NCI-H345 treated with DMSO at 0.1 percent for 48 hours (cell line): ENCODE data around the gene CHAF1B.
A peak's percentile ranks its signal among the peaks of the same experiment; 100 is the strongest.

Source experiments
- DNase-seq: peaks from one replicate; lab custom pipeline; 2025; ENCODE audit not compliant: unreplicated experiment; lab: John Stamatoyannopoulos, UW

Gene CHAF1B

GRCh38 chr21:36425286-36425685, 40.1 kb downstream of the CHAF1B start:
- DNase-seq, result no peak

GRCh38 chr21:36427502-36427901, 42.3 kb downstream of the CHAF1B start:
- DNase-seq, result no peak

GRCh38 chr21:36428761-36429432, 43.7 kb downstream of the CHAF1B start:
- no peak for DNase-seq

GRCh38 chr21:36429947-36430546, 44.9 kb downstream of the CHAF1B start:
- no peak for DNase-seq

GRCh38 chr21:36430841-36431240, 45.6 kb downstream of the CHAF1B start:
- DNase-seq, result no peak

GRCh38 chr21:36431252-36431651, 46.1 kb downstream of the CHAF1B start:
- no peak for DNase-seq

GRCh38 chr21:36433059-36433709, 48.0 kb downstream of the CHAF1B start:
- DNase-seq, result no peak

- no peak for DNase-seq
These were observed 49.0 kb downstream of the CHAF1B start for GRCh38 chr21:36434144-36434543.

GRCh38 chr21:36436829-36437744, 51.9 kb downstream of the CHAF1B start:
- no peak for DNase-seq

- DNase-seq, result no peak
These were observed 52.5 kb downstream of the CHAF1B start for GRCh38 chr21:36437745-36438128.

GRCh38 chr21:36441715-36442114, 56.5 kb downstream of the CHAF1B start:
- no peak for DNase-seq

- no peak for DNase-seq
These were observed 61.1 kb downstream of the CHAF1B start for GRCh38 chr21:36446301-36446700.

- DNase-seq, result no peak
These were observed 65.3 kb downstream of the CHAF1B start for GRCh38 chr21:36450511-36450910.

- DNase-seq, result no peak
These were observed 66.3 kb downstream of the CHAF1B start for GRCh38 chr21:36451506-36451905.

GRCh38 chr21:36452281-36452825, 67.2 kb downstream of the CHAF1B start:
- no peak for DNase-seq

- peak; percentile 61 for DNase-seq
These were observed 68.9 kb downstream of the CHAF1B start for GRCh38 chr21:36454093-36454531.

GRCh38 chr21:36454706-36455105, 69.5 kb downstream of the CHAF1B start:
- DNase-seq, result no peak

- no peak for DNase-seq
These were observed 71.7 kb downstream of the CHAF1B start for GRCh38 chr21:36456729-36457414.

- no peak for DNase-seq
These were observed 73.9 kb downstream of the CHAF1B start for GRCh38 chr21:36459098-36459497.

- no peak for DNase-seq
These were observed 75.7 kb downstream of the CHAF1B start for GRCh38 chr21:36460866-36461265.
